ENCODE results near the gene ANKRD31. TPM values are rescaled to one million over a fixed set of nuclear protein-coding genes. Genes with fewer than 3 reads are reported as not detected.

Gene ANKRD31
- total RNA-seq, 1 experiment from 2014 or later: 0.11 TPM

DNA sequence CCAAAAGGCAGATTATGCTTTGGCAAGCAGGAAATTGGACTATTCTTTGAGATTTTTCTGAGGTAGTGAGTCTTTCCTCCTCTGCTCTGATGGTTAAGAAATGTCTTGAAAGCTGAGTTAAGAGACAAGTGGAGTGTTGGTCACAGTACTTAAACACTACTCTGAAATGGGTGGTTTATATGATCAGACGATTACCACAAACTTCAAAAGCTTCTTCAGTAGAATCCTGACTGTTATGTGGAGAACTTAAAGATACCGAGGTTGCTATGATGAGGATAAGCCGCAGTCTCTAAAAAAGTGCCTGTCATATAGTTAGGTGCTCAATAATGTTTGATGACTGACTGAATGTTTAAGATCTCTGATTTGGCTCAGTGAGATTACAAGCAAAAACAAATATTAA lies 208.6 kb downstream of the ANKRD31 start:
- no peak overlapping the region for H3K4me2 ChIP-seq (ENCODE audit: insufficient read depth, insufficient read length, low read length)
- H2BK20ac ChIP-seq (ENCODE audit: low read depth, low read length, poor library complexity, severe bottlenecking): no peak overlapping the region
- H2BK120ac ChIP-seq (ENCODE audit: low read depth, low read length, poor library complexity, severe bottlenecking): no peak overlapping the region
- no peak overlapping the region for H4K5ac ChIP-seq (ENCODE audit: insufficient read length, low read depth, low read length)
- no peak overlapping the region for H2AK5ac ChIP-seq (ENCODE audit: insufficient read length, low read length)
- H3K56ac ChIP-seq (ENCODE audit: insufficient read length, low read depth, low read length): no peak overlapping the region
- H3K4me3 Mint-ChIP-seq: no peak overlapping the region
- H2BK12ac ChIP-seq (ENCODE audit: insufficient read length, low read depth, low read length): no peak overlapping the region
- H3K18ac ChIP-seq (ENCODE audit: insufficient read length, low read depth, low read length): no peak overlapping the region
- no peak overlapping the region for H2AFZ ChIP-seq (ENCODE audit: low read length)
- peaks cover 4 to 6% of the 10 kb centered on the region in 2 experiments for H3K4me1 Mint-ChIP-seq
- peaks cover 3% of the 10 kb centered on the region; the same call in 1 of the 2 replicates for H3K4me1 ChIP-seq (ENCODE audit: insufficient read depth, low read length)
- H3K4ac ChIP-seq (ENCODE audit: low read depth, low read length): no peak overlapping the region
- H3T11ph ChIP-seq (ENCODE audit: low read length): no peak overlapping the region
- no peak overlapping the region for H3K23ac ChIP-seq (ENCODE audit: insufficient read length, low read depth, low read length)
- H3K23me2 ChIP-seq (ENCODE audit: insufficient read length, low read depth, low read length, poor library complexity, severe bottlenecking): no peaks in the 10 kb centered on the region
- H3K9ac ChIP-seq (ENCODE audit: extremely low read depth, insufficient read length, low read length): no peak overlapping the region
- no peak overlapping the region for H2BK15ac ChIP-seq (ENCODE audit: low read depth, low read length)
- no peaks in the 10 kb centered on the region for H3K27me3 ChIP-seq (ENCODE audit: insufficient read depth, low read length)
- DNase-seq: no peak
- H3K79me2 ChIP-seq (ENCODE audit: insufficient read depth, low read length): no peaks in the 10 kb centered on the region
- no CpG with 5 or more reads among the region's 3 CpGs for WGBS (ENCODE audit: extremely low coverage, insufficient read length, low lambda C conversion rate)
- H3K14ac ChIP-seq (ENCODE audit: insufficient read depth, low read length): no peak overlapping the region
- no peak overlapping the region for H4K8ac ChIP-seq (replicated peaks; ENCODE audit: insufficient read length, low read depth, low read length)
- no peak overlapping the region for H4K91ac ChIP-seq (ENCODE audit: insufficient read length, low read depth, low read length)
- H3K9me3 ChIP-seq (ENCODE audit: control insufficient read depth, low read depth, low read length): no peaks in the 10 kb centered on the region
- no peaks in the 10 kb centered on the region for H3K36me3 Mint-ChIP-seq (ENCODE audit: insufficient read depth in 1 of 3, low read depth in 3 of 3)
- H2BK5ac ChIP-seq (ENCODE audit: insufficient read length, low read length): no peak overlapping the region
- no peak overlapping the region for H3K27ac ChIP-seq (ENCODE audit: insufficient read length, low read depth, low read length)
- H3K9me3 Mint-ChIP-seq: no peaks in the 10 kb centered on the region
- H3K27ac Mint-ChIP-seq: no peak overlapping the region
- H3K79me1 ChIP-seq (ENCODE audit: insufficient read depth, low read depth, low read length, poor library complexity, severe bottlenecking): no peaks in the 10 kb centered on the region
- no peaks in the 10 kb centered on the region; the same call in 1 of the 2 replicates for H3K27me3 Mint-ChIP-seq (ENCODE audit: low read depth)
- H4K20me1 ChIP-seq (ENCODE audit: control insufficient read depth, insufficient read depth, insufficient read length): no peaks in the 10 kb centered on the region
- no peak for TF ChIP-seq CTCF (conservative IDR thresholded peaks at IDR 0.05)
